Fibroblast of lung (primary cell): ENCODE data around the gene ANXA10.

ENCODE experiments used
- CTCF ChIP-seq, 2 donors: IDR thresholded peaks in 1 of 2; conservative IDR thresholded peaks in 1 of 2; 1 replicate in 1 of 2; 2 replicates in 1 of 2; pipeline ENCODE4 v1.5.1; 2011 to 2012; ENCODE audit warnings: low read length in 2 of 2, control low read depth in 1 of 2, inconsistent platforms in 1 of 2, low read depth in 1 of 2, mild to moderate bottlenecking in 1 of 2
- EZH2 ChIP-seq: IDR thresholded peaks from 2 replicates; pipeline ENCODE4 v1.5.1; 2012; ENCODE audit warnings: low read length, control low read depth, mild to moderate bottlenecking; ENCODE audit errors: missing control alignments

GRCh38 chr4:168063031-168063430 lies 29.3 kb upstream of the ANXA10 start:
- no peak for TF ChIP-seq CTCF (conservative IDR thresholded peaks at IDR 0.05 in 1 of 2, IDR thresholded peaks at IDR 0.05 in 1 of 2; ENCODE audit: low read depth in 1 of 2, low read length in 2 of 2)
- no peak for TF ChIP-seq EZH2
